ENCODE measurements around the gene CETP.

CETP gene

DNA sequence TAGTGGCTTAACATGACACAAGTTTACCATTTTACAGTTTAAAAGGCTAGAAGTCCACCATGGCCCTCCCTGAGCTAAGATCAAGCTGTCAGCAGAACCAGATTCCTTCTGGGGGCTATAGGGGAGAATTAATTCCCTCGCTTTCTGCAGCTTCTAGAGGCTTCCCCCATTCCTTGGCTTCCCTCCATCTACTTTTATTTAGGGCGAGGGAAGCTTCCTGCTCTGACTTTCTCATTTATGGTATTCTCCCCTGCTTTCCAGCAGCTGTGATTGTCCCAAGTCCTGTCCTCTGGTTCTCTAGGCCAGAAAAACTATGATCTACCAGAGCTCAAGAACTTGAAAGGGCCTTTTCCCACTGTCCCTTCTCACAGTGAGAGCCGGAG, 4.3 kb downstream of the CETP start:
- TF ChIP-seq, protein P1, sequence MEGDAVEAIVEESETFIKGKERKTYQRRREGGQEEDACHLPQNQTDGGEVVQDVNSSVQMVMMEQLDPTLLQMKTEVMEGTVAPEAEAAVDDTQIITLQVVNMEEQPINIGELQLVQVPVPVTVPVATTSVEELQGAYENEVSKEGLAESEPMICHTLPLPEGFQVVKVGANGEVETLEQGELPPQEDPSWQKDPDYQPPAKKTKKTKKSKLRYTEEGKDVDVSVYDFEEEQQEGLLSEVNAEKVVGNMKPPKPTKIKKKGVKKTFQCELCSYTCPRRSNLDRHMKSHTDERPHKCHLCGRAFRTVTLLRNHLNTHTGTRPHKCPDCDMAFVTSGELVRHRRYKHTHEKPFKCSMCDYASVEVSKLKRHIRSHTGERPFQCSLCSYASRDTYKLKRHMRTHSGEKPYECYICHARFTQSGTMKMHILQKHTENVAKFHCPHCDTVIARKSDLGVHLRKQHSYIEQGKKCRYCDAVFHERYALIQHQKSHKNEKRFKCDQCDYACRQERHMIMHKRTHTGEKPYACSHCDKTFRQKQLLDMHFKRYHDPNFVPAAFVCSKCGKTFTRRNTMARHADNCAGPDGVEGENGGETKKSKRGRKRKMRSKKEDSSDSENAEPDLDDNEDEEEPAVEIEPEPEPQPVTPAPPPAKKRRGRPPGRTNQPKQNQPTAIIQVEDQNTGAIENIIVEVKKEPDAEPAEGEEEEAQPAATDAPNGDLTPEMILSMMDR (conservative IDR thresholded peaks at IDR 0.05; ENCODE audit: low read depth) = no peak
- ChIA-PET CTCF (interaction anchor here (0.7 to 1.0 kb wide), 2 partner anchors 12 to 18 kb away, joined by 3 to 7 read pairs; no protein-coding TSS in a partner anchor), POLR2A (ENCODE audit: low non-redundant PET) (no interaction called here)
- H3K27ac ChIP-seq = peak overlapping the region; percentile 37
- no peak for DNase-seq (ENCODE audit: low spot score)

DNA sequence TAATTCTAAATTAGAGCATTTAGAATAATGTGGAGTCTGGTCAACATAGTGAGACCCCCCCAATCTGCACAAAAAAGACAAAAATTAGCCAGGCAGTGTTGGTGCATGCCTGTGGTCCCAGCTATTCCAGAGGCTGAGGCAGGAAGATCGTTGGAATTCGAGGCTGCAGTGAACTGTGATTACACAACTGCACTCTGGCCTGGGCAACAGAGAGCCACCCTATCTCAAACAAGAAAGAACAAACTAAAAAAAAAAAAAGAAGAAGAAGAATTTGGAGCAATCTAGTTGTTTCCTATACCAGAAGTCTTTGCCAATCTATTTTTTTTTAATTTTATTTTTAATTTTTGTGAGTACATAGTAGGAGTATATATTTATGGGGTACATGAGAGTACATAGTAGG, 6.0 kb downstream of the CETP start:
- TF ChIP-seq, protein P1 (conservative IDR thresholded peaks at IDR 0.05; ENCODE audit: low read depth) = no peak
- CTCF ChIA-PET = no interaction called here

DNA sequence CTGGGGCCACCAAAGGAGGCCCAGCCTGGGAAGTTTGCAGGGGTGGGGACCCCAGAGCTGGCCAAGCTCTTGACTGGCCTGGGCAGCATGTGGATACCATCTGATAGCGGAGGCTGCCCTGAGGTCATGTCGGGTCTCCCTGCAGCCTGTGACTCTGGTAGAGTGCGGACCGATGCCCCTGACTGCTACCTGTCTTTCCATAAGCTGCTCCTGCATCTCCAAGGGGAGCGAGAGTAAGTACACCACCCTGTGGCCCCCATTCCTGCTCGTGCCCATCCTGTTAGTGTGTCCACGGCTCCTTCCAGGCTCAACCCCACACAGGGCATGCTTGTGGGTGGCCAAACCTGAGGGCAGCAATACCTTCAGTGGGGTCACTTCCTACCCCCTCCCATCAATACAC, 8.0 kb downstream of the CETP start:
- TF ChIP-seq, protein P1 (conservative IDR thresholded peaks at IDR 0.05; ENCODE audit: low read depth) = no peak
- H3K27ac ChIP-seq = no peak overlapping the region
- no peak for DNase-seq (ENCODE audit: low spot score)
- ChIA-PET CTCF (interaction anchor here (0.6 kb wide), 2 partner anchors 22 to 123 kb away, joined by 3 read pairs; partner anchors contain the start of gene CPNE2), POLR2A (ENCODE audit: low non-redundant PET) (no interaction called here)

More for the DNA sequence above, 6.0 kb downstream of the CETP start:
- DNase-seq (ENCODE audit: low spot score) = no peak
- no peak overlapping the region for H3K27ac ChIP-seq
- POLR2A ChIA-PET (ENCODE audit: low non-redundant PET) = no interaction called here

DNA sequence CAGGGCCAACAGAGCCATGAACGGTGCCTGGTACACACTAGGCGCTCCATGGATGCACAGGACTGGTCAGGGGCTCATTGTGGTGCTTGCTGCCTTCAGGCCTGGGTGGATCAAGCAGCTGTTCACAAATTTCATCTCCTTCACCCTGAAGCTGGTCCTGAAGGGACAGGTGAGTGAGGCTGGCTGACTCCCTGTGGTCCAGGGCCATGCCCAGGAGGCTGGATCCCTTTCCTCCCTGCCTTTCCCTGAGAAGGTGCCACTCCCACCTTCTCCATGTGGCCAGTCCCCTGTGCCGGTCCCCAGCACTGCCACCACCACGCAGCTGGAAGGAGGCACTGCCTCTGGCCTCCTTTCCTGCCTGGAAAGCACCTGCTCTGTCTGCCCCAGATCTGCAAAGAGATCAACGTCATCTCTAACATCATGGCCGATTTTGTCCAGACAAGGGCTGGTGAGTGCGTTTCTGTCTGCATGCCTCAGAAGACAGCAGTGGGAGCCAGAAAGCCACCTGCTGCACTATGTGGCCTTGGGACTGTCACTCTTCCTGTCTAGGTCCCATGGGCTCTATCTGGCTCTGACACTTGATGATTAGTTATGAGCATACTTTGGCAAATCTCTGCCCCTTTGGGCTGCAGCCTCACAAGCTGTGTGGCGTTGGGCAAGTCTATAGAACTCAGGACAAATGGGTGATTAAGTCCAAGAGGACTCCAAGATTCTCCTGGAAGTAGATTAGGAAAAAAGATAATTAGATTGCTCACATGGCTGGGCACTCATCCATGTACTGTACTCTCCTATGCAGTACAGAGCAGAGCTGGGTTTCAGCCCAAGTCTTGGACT, 9.4 kb downstream of the CETP start:
- no peak for DNase-seq (ENCODE audit: low spot score)
- H3K27ac ChIP-seq = no peak overlapping the region
- POLR2A ChIA-PET (ENCODE audit: low non-redundant PET) = no interaction called here
- CTCF ChIA-PET = interaction anchor here (0.6 to 0.7 kb wide), 3 partner anchors 27 to 454 kb away, joined by 3 to 5 read pairs (median 4); no protein-coding TSS in a partner anchor
- TF ChIP-seq, protein P1 (conservative IDR thresholded peaks at IDR 0.05; ENCODE audit: low read depth) = no peak

DNA sequence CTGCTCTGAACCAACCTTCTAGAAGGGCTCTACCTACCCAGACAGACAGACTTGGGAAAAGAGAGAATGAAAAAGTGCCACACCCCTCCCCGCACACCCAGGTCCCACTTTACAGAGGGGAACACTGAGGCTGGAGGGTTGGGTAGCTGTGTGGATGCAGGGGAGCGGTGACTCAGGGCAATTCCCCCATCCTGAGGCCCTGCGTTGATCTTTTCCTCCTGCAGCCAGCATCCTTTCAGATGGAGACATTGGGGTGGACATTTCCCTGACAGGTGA, 10.0 kb downstream of the CETP start:
- ChIA-PET POLR2A (ENCODE audit: low non-redundant PET) (no interaction called here), CTCF (interaction anchor here (0.6 kb wide), 1 partner anchor 25 kb away, joined by 3 read pairs; no protein-coding TSS in a partner anchor)
- H3K27ac ChIP-seq = no peak overlapping the region
- TF ChIP-seq, protein P1 (conservative IDR thresholded peaks at IDR 0.05; ENCODE audit: low read depth) = no peak
- DNase-seq (ENCODE audit: low spot score) = no peak

DNA sequence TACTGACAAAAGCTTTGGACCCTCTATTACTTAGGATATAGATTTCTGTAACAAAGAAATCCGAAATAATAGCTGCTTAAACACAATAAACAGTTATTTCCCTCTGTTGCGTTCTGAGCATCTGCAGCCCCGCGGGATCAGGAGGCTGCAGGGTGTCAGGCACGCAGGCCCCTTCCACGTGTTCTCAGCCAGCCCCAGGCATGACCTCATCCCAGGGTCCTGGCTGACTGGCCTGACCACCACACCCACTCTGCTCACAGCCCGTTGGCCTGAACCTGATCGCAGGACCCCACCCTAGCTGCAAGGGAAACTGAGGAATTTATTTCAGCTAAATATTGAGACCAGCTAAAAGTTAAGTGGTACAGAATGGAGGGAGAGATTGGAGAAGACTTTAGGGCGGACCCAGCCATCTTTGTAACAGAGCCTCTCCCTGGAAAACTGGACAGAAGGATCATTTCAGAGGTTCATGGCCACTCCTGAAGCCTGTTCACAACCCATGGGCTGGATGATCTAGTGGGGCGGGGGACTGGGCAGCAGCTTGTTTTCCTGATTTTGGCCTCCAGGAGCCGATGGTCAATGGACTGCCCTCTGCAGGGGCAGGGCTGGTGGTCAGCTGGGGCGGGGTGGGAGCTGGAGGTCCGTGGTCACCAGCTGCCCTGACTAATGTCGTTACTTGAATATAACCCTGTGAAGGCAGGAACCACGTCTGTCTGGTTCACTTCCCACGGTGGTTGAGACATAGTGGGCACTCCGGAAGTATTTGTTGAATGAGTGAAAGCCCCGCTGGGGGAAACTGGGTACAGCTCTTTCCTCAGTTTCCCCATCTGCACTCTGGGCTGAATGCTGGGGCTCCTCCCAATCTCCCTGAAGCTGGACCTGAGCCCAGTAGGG, 10.9 kb downstream of the CETP start:
- CTCF ChIA-PET = interaction anchor here (0.5 to 0.6 kb wide), 2 partner anchors 21 to 24 kb away, joined by 3 read pairs; no protein-coding TSS in a partner anchor
- DNase-seq (ENCODE audit: low spot score) = no peak
- POLR2A ChIA-PET (ENCODE audit: low non-redundant PET) = interaction anchor here (0.6 kb wide), 1 partner anchor 144 kb away, joined by 3 read pairs; no protein-coding TSS in a partner anchor
- TF ChIP-seq, protein P1 (conservative IDR thresholded peaks at IDR 0.05; ENCODE audit: low read depth) = no peak
- H3K27ac ChIP-seq = no peak overlapping the region

Data from RWPE1 (cell line).